Neuronal stem cell (in vitro differentiated cells): ENCODE data around the gene UNC13C.

Experiments
- DNase-seq: peaks from one replicate; pipeline ENCODE4 v3.0.0-alpha.2; 2013; ENCODE audit warnings: low spot score
- H2AFZ ChIP-seq: one replicate; pipeline ENCODE4 v1.6.1; 2013; ENCODE audit warnings: mild to moderate bottlenecking, low read length, inconsistent platforms
- H2AK5ac ChIP-seq: 2 replicates; pipeline ENCODE4 v1.6.1; 2013; ENCODE audit warnings: low read depth, mild to moderate bottlenecking, inconsistent platforms, low read length, moderate library complexity, mixed read lengths
- H2BK120ac ChIP-seq: 2 replicates; pipeline ENCODE4 v1.6.1; 2013; ENCODE audit warnings: low read depth, mild to moderate bottlenecking, inconsistent platforms, low read length, moderate library complexity, mixed read lengths
- H2BK12ac ChIP-seq: one replicate; pipeline ENCODE4 v1.6.1; 2013; ENCODE audit warnings: low read length, inconsistent platforms
- H2BK15ac ChIP-seq: 2 replicates; pipeline ENCODE4 v1.6.1; 2013; ENCODE audit warnings: mild to moderate bottlenecking, low read length, inconsistent platforms, mixed read lengths
- H2BK5ac ChIP-seq: one replicate; pipeline ENCODE4 v1.6.1; 2013; ENCODE audit warnings: inconsistent platforms, mild to moderate bottlenecking, low read length, moderate library complexity
- H3K14ac ChIP-seq: one replicate; pipeline ENCODE4 v1.6.1; 2013; ENCODE audit warnings: low read length, inconsistent platforms
- H3K18ac ChIP-seq: 2 replicates; pipeline ENCODE4 v1.6.1; 2013; ENCODE audit warnings: low read length, inconsistent platforms
- H3K23ac ChIP-seq: 2 replicates; pipeline ENCODE4 v1.6.1; 2013; ENCODE audit warnings: low read depth, mild to moderate bottlenecking, mixed read lengths, low read length, inconsistent platforms; ENCODE audit not compliant: poor library complexity
- H3K27ac ChIP-seq: replicated peaks from 3 replicates; pipeline ENCODE4 v1.5.1; 2013; ENCODE audit warnings: low read length, inconsistent platforms
- H3K27me3 ChIP-seq, 3 experiments: 2 replicates each; pipeline ENCODE4 v1.6.1; 2013; ENCODE audit warnings: low read length in 3 of 3, mild to moderate bottlenecking in 2 of 3, inconsistent platforms in 1 of 3, low read depth in 1 of 3, mixed read lengths in 1 of 3, moderate library complexity in 1 of 3; ENCODE audit not compliant: control insufficient read depth in 3 of 3, insufficient read depth in 3 of 3
- H3K36me3 ChIP-seq, 2 donors: replicated peaks in 1 of 2; 2 replicates each; pipeline ENCODE4 v1.6.1; 2013; ENCODE audit warnings: low read length in 2 of 2; ENCODE audit not compliant: control insufficient read depth in 2 of 2, insufficient read depth in 2 of 2
- H3K4ac ChIP-seq: 2 replicates; pipeline ENCODE4 v1.6.1; 2013; ENCODE audit warnings: inconsistent platforms, mild to moderate bottlenecking, low read length, moderate library complexity
- H3K4me1 ChIP-seq, 2 donors: 1 replicate in 1 of 2; 2 replicates in 1 of 2; pipeline ENCODE4 v1.6.1; 2013; ENCODE audit warnings: low read length in 2 of 2, low read depth in 1 of 2; ENCODE audit not compliant: control insufficient read depth in 2 of 2, insufficient read depth in 1 of 2
- H3K4me2 ChIP-seq: one replicate; pipeline ENCODE4 v1.6.1; 2013; ENCODE audit warnings: mild to moderate bottlenecking, low read length, inconsistent platforms; ENCODE audit not compliant: insufficient read depth, poor library complexity, severe bottlenecking
- H3K4me3 ChIP-seq, 2 donors: 2 replicates each; pipeline ENCODE4 v1.5.1; 2013; ENCODE audit warnings: low read length in 2 of 2, mild to moderate bottlenecking in 2 of 2, inconsistent platforms in 1 of 2, moderate library complexity in 1 of 2
- H3K79me1 ChIP-seq: one replicate; pipeline ENCODE4 v1.6.1; 2013; ENCODE audit warnings: low read depth, mild to moderate bottlenecking, inconsistent platforms, low read length, moderate library complexity
- H3K9ac ChIP-seq: one replicate; pipeline ENCODE4 v1.6.1; 2013; ENCODE audit warnings: mild to moderate bottlenecking, low read depth, low read length, inconsistent platforms; ENCODE audit not compliant: poor library complexity
- H3K9me3 ChIP-seq, 2 donors: replicated peaks in 1 of 2; 2 replicates each; pipeline versions ENCODE3 to v1.6.1; 2013; ENCODE audit warnings: low read length in 2 of 2, mild to moderate bottlenecking in 2 of 2, inconsistent platforms in 1 of 2, low read depth in 1 of 2, mixed read lengths in 1 of 2, moderate library complexity in 1 of 2; ENCODE audit not compliant: control insufficient read depth in 2 of 2, insufficient read depth in 1 of 2
- H4K8ac ChIP-seq: one replicate; pipeline ENCODE4 v1.6.1; 2013; ENCODE audit warnings: low read depth, mild to moderate bottlenecking, inconsistent platforms, low read length, moderate library complexity
- H4K91ac ChIP-seq: one replicate; pipeline ENCODE4 v1.6.1; 2013; ENCODE audit warnings: low read length, low read depth, mild to moderate bottlenecking, inconsistent platforms; ENCODE audit not compliant: poor library complexity
- WGBS, 2 donors: extraction: QIAGEN DNeasy Blood & Tissue Kit; methylation state at CpG; one replicate each; pipeline ENCODE4 v1.1.7; 2013; ENCODE audit warnings: missing lambda C conversion rate in 2 of 2, mixed read lengths in 1 of 2; ENCODE audit not compliant: insufficient read length in 2 of 2, insufficient replicate concordance in 1 of 2; ENCODE audit errors: extremely low coverage in 2 of 2; 5-methylcytosine and 5-hydroxymethylcytosine counted together

UNC13C gene

DNA sequence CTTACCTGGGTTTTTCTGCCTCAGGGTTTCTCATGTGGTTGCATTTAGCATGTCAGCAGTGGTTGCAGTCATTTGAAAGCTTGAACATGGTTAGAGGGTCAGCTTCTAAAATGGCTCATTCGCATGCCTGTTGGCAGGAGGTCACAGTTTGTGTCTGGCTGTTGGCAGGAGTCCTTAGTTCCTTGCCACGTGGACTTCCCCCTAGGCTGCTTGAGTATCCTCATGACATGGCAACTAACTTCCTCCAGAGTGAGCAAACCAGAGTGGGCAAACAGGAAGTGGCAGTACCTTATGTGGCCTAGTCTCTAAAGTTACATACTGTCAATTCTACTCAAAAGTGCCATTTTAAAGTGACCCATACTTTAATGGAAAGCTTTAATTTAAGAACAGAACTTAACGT lies 3.4 kb upstream of the UNC13C start:
- Histone ChIP-seq H2BK120ac (no peak overlapping the region), H3K14ac (no peak overlapping the region), H3K4me1 (peaks cover 0 to 2% of the 10 kb centered on the region in 2 donors), H2BK15ac (no peak overlapping the region), H2AK5ac (no peak overlapping the region), H3K9ac (no peak overlapping the region), H3K23ac (no peak overlapping the region), H4K91ac (no peak overlapping the region), H3K27me3 (peaks cover 0 to 27% (median 6%) of the 10 kb centered on the region in 3 experiments), H3K27ac (no peak overlapping the region), H2BK5ac (no peak overlapping the region), H3K36me3 (no peaks in the 10 kb centered on the region), H3K4ac (no peak overlapping the region), H3K4me2 (no peak overlapping the region), H3K9me3 (no peaks in the 10 kb centered on the region), H4K8ac (no peak overlapping the region), H2AFZ (no peak overlapping the region), H3K4me3 (no peak overlapping the region), H3K18ac (no peak overlapping the region), H3K79me1 (no peaks in the 10 kb centered on the region), H2BK12ac (no peak overlapping the region)
- no peak for DNase-seq
- WGBS, 2 donors, result no CpG with 5 or more reads among the region's 3 CpGs

DNA sequence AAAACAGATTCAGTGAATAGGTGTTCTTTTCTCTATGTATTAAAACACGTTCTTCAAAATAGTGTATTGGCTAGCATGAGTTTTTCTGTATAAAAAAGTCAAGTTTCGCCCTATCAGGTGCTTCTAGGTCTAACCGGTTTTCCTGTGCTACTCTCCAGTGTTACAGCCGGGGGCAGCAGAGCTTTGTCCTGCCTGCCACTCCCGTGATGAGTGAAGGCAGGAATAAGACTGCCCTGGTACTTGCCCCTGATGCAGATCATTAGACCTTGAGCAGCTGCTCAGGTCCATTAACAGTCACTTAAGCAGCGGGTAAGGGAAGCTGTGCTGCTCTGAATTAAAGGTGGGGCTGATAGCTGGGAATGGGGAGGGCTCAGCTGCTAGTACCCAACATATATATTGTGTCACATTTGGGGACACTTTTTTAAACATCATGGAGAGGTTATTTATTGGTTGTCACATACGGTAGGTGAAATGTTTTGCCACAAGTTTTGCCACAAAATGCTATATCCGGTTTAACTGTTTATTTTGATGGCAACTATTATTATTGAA lies 1.3 kb upstream of the UNC13C start:
- no peak overlapping the region for H2AK5ac ChIP-seq
- no peaks in the 10 kb centered on the region for H3K36me3 ChIP-seq
- H3K14ac ChIP-seq, result no peak overlapping the region
- no peak overlapping the region for H4K8ac ChIP-seq
- peak; percentile 27 for DNase-seq
- H2BK12ac ChIP-seq, result no peak overlapping the region
- no peak overlapping the region for H4K91ac ChIP-seq
- no peak overlapping the region for H2AFZ ChIP-seq
- no peak overlapping the region for H2BK15ac ChIP-seq
- H3K4ac ChIP-seq, result no peak overlapping the region
- WGBS, 2 donors, result no CpG with 5 or more reads among the region's 8 CpGs
- H3K9me3 ChIP-seq, result no peaks in the 10 kb centered on the region
- H3K4me2 ChIP-seq, result no peak overlapping the region
- no peak overlapping the region for H3K4me3 ChIP-seq
- H2BK5ac ChIP-seq, result no peak overlapping the region
- peaks cover 0 to 2% of the 10 kb centered on the region in 2 donors for H3K4me1 ChIP-seq
- no peak overlapping the region for H3K27ac ChIP-seq
- no peak overlapping the region for H3K23ac ChIP-seq
- no peaks in the 10 kb centered on the region for H3K79me1 ChIP-seq
- H3K18ac ChIP-seq, result no peak overlapping the region
- H3K9ac ChIP-seq, result no peak overlapping the region
- peaks cover 0 to 31% (median 6%) of the 10 kb centered on the region in 3 experiments for H3K27me3 ChIP-seq
- no peak overlapping the region for H2BK120ac ChIP-seq

DNA sequence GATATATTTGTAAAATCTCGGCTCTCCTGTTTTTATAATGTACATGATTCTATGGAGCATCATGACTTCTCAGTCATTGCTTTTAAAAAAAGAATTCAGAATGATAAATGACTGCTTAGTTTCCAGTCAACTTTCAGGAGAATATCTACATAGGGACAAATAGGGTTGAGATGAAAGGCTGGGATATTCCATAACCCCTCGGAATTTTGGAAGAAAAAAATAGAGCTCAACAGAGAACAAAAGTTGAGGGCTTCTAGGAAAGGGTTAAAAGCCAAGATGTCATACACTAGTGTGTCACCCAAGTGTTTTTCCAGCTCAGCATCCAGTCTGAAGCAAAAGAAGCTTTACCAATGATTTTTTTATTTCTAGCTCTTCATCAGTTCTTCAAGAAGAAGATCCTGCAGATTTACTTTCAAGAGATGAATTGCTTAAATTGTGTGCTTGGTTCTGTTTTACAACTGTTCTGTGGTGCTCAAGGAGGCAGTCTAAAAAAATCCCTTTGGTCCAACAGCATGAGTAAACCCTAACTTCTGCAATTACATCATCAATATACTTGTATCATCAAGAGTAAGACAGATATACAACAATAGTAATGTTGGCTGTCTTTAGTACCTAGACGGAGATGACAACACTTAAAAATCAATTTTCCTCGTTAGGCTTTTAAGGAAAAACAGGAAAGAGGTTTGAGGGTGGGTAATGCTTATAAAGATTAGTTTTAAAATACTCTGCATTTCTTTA lies 979 bp downstream of the UNC13C start:
- no peak for DNase-seq
- no CpG with 5 or more reads among the region's 4 CpGs for WGBS, 2 donors

DNA sequence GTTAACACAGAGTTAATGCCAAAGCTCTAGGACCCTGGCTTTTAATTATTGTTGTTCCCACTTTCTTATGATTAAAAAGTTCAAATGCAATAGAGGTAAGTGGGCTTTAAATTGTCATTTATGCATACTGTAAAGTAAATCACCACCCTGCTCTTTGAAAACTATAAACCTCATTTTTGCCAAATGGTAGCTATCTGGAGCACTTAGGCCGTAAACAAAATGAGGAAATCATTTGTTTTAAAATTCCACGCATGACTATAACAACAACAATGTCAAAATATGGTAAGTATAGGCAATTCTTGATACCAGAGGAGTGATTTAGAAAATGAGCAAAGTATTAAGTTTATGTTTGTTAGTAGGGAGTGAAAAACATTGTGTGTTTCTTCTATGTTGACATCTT lies 1.8 kb downstream of the UNC13C start:
- no peak overlapping the region for H3K4me2 ChIP-seq
- no peak overlapping the region for H4K91ac ChIP-seq
- H2AFZ ChIP-seq, result no peak overlapping the region
- no peak overlapping the region for H2BK5ac ChIP-seq
- H4K8ac ChIP-seq, result no peak overlapping the region
- H2BK120ac ChIP-seq, result no peak overlapping the region
- no peak overlapping the region for H2BK15ac ChIP-seq
- H3K18ac ChIP-seq, result no peak overlapping the region
- H3K27me3 ChIP-seq, result peaks cover 0 to 31% (median 6%) of the 10 kb centered on the region in 3 experiments
- H3K4ac ChIP-seq, result no peak overlapping the region
- H2BK12ac ChIP-seq, result no peak overlapping the region
- H3K9ac ChIP-seq, result no peak overlapping the region
- WGBS, 2 donors, result no CpG with 5 or more reads among the region's 2 CpGs
- no peaks in the 10 kb centered on the region for H3K9me3 ChIP-seq
- H3K14ac ChIP-seq, result no peak overlapping the region
- H3K27ac ChIP-seq, result no peak overlapping the region
- no peak overlapping the region for H3K4me3 ChIP-seq
- no peaks in the 10 kb centered on the region for H3K36me3 ChIP-seq
- no peaks in the 10 kb centered on the region for H3K79me1 ChIP-seq
- H2AK5ac ChIP-seq, result no peak overlapping the region
- peaks cover 0 to 2% of the 10 kb centered on the region in 2 donors for H3K4me1 ChIP-seq
- H3K23ac ChIP-seq, result no peak overlapping the region
- DNase-seq, result no peak

More for the DNA sequence above, 979 bp downstream of the UNC13C start:
- Histone ChIP-seq H2AK5ac (no peak overlapping the region), H3K27me3 (peaks cover 0 to 31% (median 6%) of the 10 kb centered on the region in 3 experiments), H3K4me3 (no peak overlapping the region), H3K79me1 (no peaks in the 10 kb centered on the region), H3K18ac (no peak overlapping the region), H3K23ac (no peak overlapping the region), H3K4me2 (peak overlapping the region; percentile 63), H3K14ac (no peak overlapping the region), H3K4ac (no peak overlapping the region), H3K36me3 (no peaks in the 10 kb centered on the region), H3K9me3 (no peaks in the 10 kb centered on the region), H2BK5ac (no peak overlapping the region), H3K4me1 (peaks cover 0 to 2% of the 10 kb centered on the region in 2 donors), H2AFZ (no peak overlapping the region), H2BK15ac (no peak overlapping the region), H4K8ac (no peak overlapping the region), H2BK12ac (no peak overlapping the region), H3K9ac (no peak overlapping the region), H4K91ac (no peak overlapping the region), H2BK120ac (no peak overlapping the region), H3K27ac (no peak overlapping the region)
